Measurements from ENCODE around the gene ERBB3. TPM values are rescaled to one million over a fixed set of nuclear protein-coding genes. Genes with fewer than 3 reads are reported as not detected.

Gene ERBB3
- total RNA-seq, 4 donors from 2014 or later, result 2.9 to 8.3 (median 7.6) TPM

GRCh38 chr12:56080556-56081138, 682 bp downstream of the ERBB3 start:
- no peak for ATAC-seq (ENCODE audit: low FRiP score)

GRCh38 chr12:56081393-56082347, 1.7 kb downstream of the ERBB3 start:
- DNase-seq (ENCODE audit: low spot score), result no peak
- no peak for TF ChIP-seq CTCF (IDR thresholded peaks at IDR 0.05)
- ATAC-seq (ENCODE audit: low FRiP score), result no peak

More at GRCh38 chr12:56080556-56081138, 682 bp downstream of the ERBB3 start:
- no peak for TF ChIP-seq CTCF (IDR thresholded peaks at IDR 0.05)
- no peak for DNase-seq (ENCODE audit: low spot score)

DNA sequence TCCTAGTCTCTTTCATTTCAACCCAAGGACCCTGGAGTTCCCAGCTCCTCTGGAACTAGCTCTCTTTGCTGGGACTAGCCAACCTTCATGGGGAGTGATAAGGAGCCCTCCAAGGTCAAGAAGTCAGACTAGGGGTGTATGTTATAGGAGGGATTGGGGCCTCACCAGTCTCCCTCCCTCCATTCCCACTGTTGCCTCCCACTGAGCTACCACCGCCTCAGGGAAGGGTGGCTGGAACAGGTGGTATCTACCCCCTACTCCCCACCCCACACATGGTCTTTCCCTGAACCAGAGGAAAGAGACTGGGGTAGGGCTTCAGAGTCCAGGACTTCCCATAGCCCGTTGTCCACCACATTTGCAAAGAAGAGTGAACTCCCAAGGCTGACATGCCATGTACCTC, 2.4 kb downstream of the ERBB3 start:
- DNase-seq (ENCODE audit: low spot score) (no peak), ATAC-seq (ENCODE audit: low FRiP score) (no peak)
- TF ChIP-seq CTCF (IDR thresholded peaks at IDR 0.05), result no peak

DNA sequence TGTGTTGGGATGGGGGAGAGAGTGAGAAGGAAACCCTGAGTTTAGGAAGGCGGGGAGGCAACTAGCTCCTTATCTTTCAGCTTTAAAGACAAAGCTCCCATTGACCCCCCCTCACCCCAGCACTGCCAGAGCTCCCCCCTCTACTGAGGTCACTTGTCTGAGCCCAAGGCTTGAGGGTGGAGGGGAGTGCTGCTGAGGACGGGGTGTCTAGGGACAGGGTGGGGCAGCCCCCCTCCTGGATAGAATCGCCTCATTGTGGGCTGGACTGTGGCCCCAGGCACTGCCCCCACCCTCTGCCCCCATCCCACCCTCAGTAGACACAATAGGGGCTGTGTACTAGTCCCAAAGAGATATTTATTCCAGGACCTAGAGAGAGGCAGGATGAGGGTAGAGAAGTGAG, 3.0 kb downstream of the ERBB3 start:
- no peak for ATAC-seq (ENCODE audit: low FRiP score)
- no peak for DNase-seq (ENCODE audit: low spot score)
- no peak for TF ChIP-seq CTCF (IDR thresholded peaks at IDR 0.05)

DNA sequence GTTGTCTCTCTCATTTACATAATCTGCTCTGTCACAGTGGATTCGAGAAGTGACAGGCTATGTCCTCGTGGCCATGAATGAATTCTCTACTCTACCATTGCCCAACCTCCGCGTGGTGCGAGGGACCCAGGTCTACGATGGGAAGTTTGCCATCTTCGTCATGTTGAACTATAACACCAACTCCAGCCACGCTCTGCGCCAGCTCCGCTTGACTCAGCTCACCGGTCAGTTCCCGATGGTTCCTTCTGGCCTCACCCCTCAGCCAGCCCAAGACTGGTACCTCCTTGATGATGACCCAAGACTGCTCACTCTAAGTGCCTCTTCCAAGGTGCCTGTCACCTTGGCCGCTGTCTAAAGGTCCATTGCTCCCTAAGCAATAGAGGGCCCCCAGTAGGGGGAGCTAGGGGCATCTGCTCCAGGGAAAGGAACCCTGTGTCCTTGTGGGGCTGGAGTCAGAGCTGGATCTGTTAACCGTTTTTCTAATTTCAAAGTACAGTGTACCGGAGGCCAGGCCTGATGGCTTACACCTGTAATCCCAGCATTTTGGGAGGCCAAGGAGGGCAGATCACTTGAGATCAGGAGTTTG, 5.1 kb downstream of the ERBB3 start:
- DNase-seq (ENCODE audit: low spot score), result no peak
- TF ChIP-seq CTCF (IDR thresholded peaks at IDR 0.05), result no peak
- ATAC-seq (ENCODE audit: low FRiP score), result no peak

DNA sequence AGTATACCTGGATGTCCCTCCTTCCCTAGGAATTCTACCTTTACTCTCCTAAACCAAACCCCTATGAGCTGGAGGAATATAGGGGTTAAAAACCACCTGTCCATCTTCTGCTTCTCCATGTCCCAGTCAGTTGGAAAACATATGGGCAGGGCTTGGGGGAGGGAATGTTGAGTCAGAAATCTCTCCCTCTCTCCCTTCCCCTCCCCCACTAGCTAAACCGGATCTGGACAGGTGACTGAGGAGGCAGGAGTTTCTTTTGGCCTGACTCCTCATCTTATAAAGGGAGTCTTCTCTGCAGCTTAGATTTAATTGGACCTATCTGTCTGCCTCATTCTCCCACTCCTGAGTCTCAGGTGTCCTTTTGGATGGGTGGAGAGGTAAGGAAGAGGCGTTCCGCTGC, 6.1 kb downstream of the ERBB3 start:
- DNase-seq (ENCODE audit: low spot score), result no peak
- no peak for ATAC-seq (ENCODE audit: low FRiP score)

More for the DNA sequence above, 6.1 kb downstream of the ERBB3 start:
- TF ChIP-seq CTCF (IDR thresholded peaks at IDR 0.05), result no peak
